Brain microvascular endothelial cell (primary cell): ENCODE measurements around the gene ACAD11.

Source experiments
- DNase-seq: peaks from one replicate; pipeline ENCODE4 v3.0.0-alpha.2; 2020
- H3K27ac ChIP-seq: fragments of 250-450 bp; sonication (Bioruptor Pico); 2 replicates; pipeline ENCODE4 v1.5.1; 2020; ENCODE audit warnings: mild to moderate bottlenecking, moderate library complexity
- H3K27me3 ChIP-seq: fragments of 250-450 bp; sonication (Bioruptor Pico); replicated peaks from 2 replicates; pipeline ENCODE4 v1.5.1; 2020; ENCODE audit warnings: mild to moderate bottlenecking
- H3K36me3 ChIP-seq: fragments of 250-450 bp; sonication (Bioruptor Pico); replicated peaks from 2 replicates; pipeline ENCODE4 v1.5.1; 2020; ENCODE audit warnings: mild to moderate bottlenecking
- H3K4me3 ChIP-seq: 2 replicates; pipeline ENCODE4 v1.5.1; 2011; ENCODE audit warnings: low read depth, mild to moderate bottlenecking, control low read depth, low read length, moderate library complexity
- CTCF ChIP-seq: IDR thresholded peaks from 2 replicates; pipeline ENCODE4 v1.5.1; 2011; ENCODE audit warnings: low read depth, mild to moderate bottlenecking, moderate library complexity, low read length, control low read depth, inconsistent platforms; ENCODE audit errors: missing control alignments
- in situ Hi-C: cut with HindIII; loops from 2 replicates; pipeline ENCODE4 v1.10.0; 2017; ENCODE audit warnings: low sequenced_read_pairs, low pct_ligation_motif_present

Gene ACAD11

DNA sequence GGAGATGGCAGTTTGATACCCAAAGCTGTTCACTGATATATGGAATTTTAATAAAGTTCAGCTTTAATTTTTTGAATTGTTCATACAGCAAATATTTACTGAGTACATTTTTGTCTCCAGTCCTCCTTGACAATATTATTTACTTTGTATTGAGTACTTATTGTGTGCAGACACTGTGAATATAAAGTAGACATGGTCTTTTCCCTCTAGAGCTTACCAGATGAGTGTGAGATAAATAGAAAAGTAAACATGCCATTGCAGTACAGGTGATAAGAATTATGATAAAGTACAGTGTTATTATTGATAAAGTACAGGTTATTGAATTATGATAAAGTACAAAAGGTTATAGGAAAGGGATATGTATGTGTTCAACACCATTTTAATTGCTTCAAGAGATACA lies 2.6 kb upstream of the ACAD11 start:
- Histone ChIP-seq H3K4me3 (no peak overlapping the region), H3K36me3 (peaks cover 2% of the 10 kb centered on the region), H3K27ac (no peak overlapping the region), H3K27me3 (no peaks in the 10 kb centered on the region)
- in situ Hi-C loops: no loop called here
- no peak for TF ChIP-seq CTCF
- no peak for DNase-seq

DNA sequence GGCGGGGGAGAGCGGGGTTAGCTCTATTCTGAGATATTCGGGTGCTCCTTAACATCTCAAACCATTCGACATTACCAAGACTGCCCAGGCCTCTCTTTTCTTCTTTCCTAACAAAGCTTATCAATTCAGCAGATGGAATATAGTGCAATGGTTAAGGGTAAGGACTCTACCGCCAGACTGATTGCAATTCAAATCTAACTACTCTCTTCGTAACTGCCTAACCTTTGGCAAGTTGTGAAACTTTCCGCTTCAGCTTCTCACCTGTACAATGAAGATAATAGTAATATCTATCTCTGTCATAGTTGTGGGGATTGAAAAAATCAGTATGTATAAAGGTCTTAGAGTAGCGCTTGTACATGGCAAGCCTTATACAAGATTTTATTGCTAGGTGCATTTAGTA lies 1.5 kb upstream of the ACAD11 start:
- DNase-seq: no peak
- no peaks in the 10 kb centered on the region for H3K36me3 ChIP-seq

DNA sequence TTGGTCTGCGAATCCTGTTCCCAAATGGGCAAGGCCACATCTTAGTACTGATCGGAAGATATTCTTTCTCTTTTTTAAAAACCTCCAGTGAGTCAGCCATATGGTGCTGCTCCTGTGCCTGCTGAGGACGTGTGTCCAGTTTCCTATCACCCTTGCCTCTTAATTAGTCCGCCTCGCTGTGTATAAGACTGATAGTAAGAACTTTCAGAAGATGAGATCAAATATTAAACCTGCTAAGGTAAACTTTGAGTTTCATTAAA lies 1.1 kb upstream of the ACAD11 start:
- TF ChIP-seq CTCF: no peak
- Histone ChIP-seq H3K27me3 (no peaks in the 10 kb centered on the region), H3K4me3 (peak overlapping the region; percentile 88), H3K27ac (peak overlapping the region; percentile 80), H3K36me3 (no peaks in the 10 kb centered on the region)
- in situ Hi-C loops: no loop called here
- no peak for DNase-seq

More for the DNA sequence above, 1.5 kb upstream of the ACAD11 start:
- no peak for TF ChIP-seq CTCF
- peak overlapping the region; percentile 88 for H3K4me3 ChIP-seq
- in situ Hi-C loops: no loop called here
- H3K27ac ChIP-seq: no peak overlapping the region
- no peaks in the 10 kb centered on the region for H3K27me3 ChIP-seq

GRCh38 chr3:132660052-132660810 lies 622 bp upstream of the ACAD11 start, which contains the start of gene UBA5:
Gene UBA5 (plus strand): TSS chr3:132660329. CDS start chr3:132660538, 209 bp downstream.
- H3K4me3 ChIP-seq: peak within 1 kb of the TSS; percentile 88
- in situ Hi-C loops: no loop called here
- no peaks in the 10 kb centered on the region for H3K36me3 ChIP-seq
- peak; percentile 44 for DNase-seq
- peak; percentile 1 for TF ChIP-seq CTCF
- peak within 1 kb of the TSS; percentile 80 for H3K27ac ChIP-seq
- no peaks in the 10 kb centered on the region for H3K27me3 ChIP-seq

DNA sequence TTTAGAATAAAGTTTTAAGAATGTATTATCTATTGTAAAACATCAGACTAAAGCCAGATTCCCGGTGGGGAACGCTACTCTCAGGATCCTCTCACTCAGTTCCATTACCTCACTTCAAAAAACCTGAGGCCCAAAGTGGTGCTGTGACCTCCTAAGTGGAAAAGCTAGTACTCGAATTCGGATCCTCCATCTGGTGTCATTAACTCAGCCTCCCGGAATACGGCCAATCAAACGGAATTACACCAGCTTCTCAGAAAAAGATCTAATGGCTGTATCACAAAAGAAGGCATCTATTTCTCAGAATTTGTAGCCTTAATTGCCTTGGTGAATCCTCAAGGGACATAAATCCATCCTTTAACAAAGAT lies 627 bp downstream of the ACAD11 start:
- TF ChIP-seq CTCF: no peak
- DNase-seq: no peak
- in situ Hi-C loops: no loop called here
- H3K4me3 ChIP-seq: peak overlapping the region; percentile 88
- H3K27me3 ChIP-seq: no peaks in the 10 kb centered on the region
- peak overlapping the region; percentile 80 for H3K27ac ChIP-seq
- no peaks in the 10 kb centered on the region for H3K36me3 ChIP-seq
